GM12892 (cell line): ENCODE measurements around the gene ARHGEF2.

Source experiments
- POLR2A ChIP-seq: IDR thresholded peaks from 2 replicates; pipeline ENCODE4 v1.6.1; 2011; ENCODE audit warnings: low read depth, low read length, control low read depth
- POLR2AphosphoS5 ChIP-seq: IDR thresholded peaks from 2 replicates; pipeline ENCODE4 v1.6.1; 2011; ENCODE audit warnings: low read depth, low read length, control low read depth
- TAF1 ChIP-seq: IDR thresholded peaks from 2 replicates; pipeline ENCODE4 v1.6.1; 2011; ENCODE audit warnings: low read depth, mild to moderate bottlenecking, control low read depth, low read length, borderline replicate concordance

GRCh38 chr1:155897746-155898145 is 80.6 kb downstream of the ARHGEF2 start:
- TF ChIP-seq POLR2A (no peak), POLR2AphosphoS5 (no peak), TAF1 (no peak)
